HepG2 (cell line): ENCODE data around the gene NADK2. TPM values are rescaled to one million over a fixed set of nuclear protein-coding genes. Genes with fewer than 3 reads are reported as not detected.

Experiments
- HDAC1 ChIP-seq: sonication (generic); formaldehyde crosslinking; IDR thresholded peaks from 2 replicates; pipeline ENCODE4 v1.5.1; 2020; ENCODE audit warnings: mild to moderate bottlenecking, missing genetic modification reagents
- MED13 ChIP-seq: sonication (generic); formaldehyde crosslinking; IDR thresholded peaks from 2 replicates; pipeline ENCODE4 v1.5.0; 2020; ENCODE audit warnings: missing genetic modification reagents
- MLLT10 ChIP-seq: sonication (generic); formaldehyde crosslinking; IDR thresholded peaks from 2 replicates; pipeline ENCODE4 v1.4.0; 2020; ENCODE audit warnings: missing genetic modification reagents
- NCOA2 ChIP-seq: sonication (generic); formaldehyde crosslinking; IDR thresholded peaks from 2 replicates; pipeline ENCODE4 v1.8.0; 2022; ENCODE audit warnings: inconsistent platforms
- PCBP2 ChIP-seq: fragments of 200-400 bp; formaldehyde crosslinking; optimal IDR thresholded peaks from 2 replicates; pipeline ENCODE3; 2018; ENCODE audit warnings: low read length, low read depth; ENCODE audit not compliant: poor library complexity, severe bottlenecking
- POLR2AphosphoS2 ChIP-seq: IDR thresholded peaks from 2 replicates; pipeline ENCODE4 v1.6.1; 2011; ENCODE audit warnings: low read depth, low read length, improper control_type of control experiment
- RAD21 ChIP-seq: fragments of 450-650 bp; formaldehyde crosslinking; IDR thresholded peaks from 2 replicates; pipeline ENCODE4 v1.5.0; 2020; ENCODE audit warnings: mild to moderate bottlenecking
- RNF2 ChIP-seq: fragments of 450-650 bp; conservative IDR thresholded peaks from 2 replicates; pipeline ENCODE4 v1.6.1; 2016; ENCODE audit warnings: low read depth
- RORA ChIP-seq: sonication (generic); formaldehyde crosslinking; IDR thresholded peaks from 2 replicates; pipeline ENCODE4 v1.5.0; 2020; ENCODE audit warnings: mild to moderate bottlenecking, missing genetic modification reagents, moderate library complexity
- SIN3B ChIP-seq: fragments of 150-350 bp; IDR thresholded peaks from 2 replicates; pipeline ENCODE4 v1.6.1; 2014; ENCODE audit warnings: low read length
- SOX6 ChIP-seq, 2 experiments: fragments of 450-650 bp in 1 of 2; sonication (generic) in 1 of 2; formaldehyde crosslinking in 1 of 2; IDR thresholded peaks; 2 replicates each; pipeline versions ENCODE4 v1.4.0 to v1.6.1; 2017 to 2020; ENCODE audit warnings: antibody characterized with exemption in 1 of 2, mild to moderate bottlenecking in 1 of 2, missing genetic modification reagents in 1 of 2
- ZFAT ChIP-seq: sonication (generic); formaldehyde crosslinking; conservative IDR thresholded peaks from 2 replicates; pipeline ENCODE4 v1.8.1; 2023; ENCODE audit warnings: missing genetic modification reagents, inconsistent platforms
- ZNF20 ChIP-seq: sonication (generic); formaldehyde crosslinking; IDR thresholded peaks from 2 replicates; pipeline ENCODE4 v1.4.0; 2020; ENCODE audit warnings: mild to moderate bottlenecking, moderate library complexity, missing genetic modification reagents
- ZNF224 ChIP-seq: sonication (generic); formaldehyde crosslinking; IDR thresholded peaks from 2 replicates; pipeline ENCODE4 v1.5.0; 2020; ENCODE audit warnings: mild to moderate bottlenecking, missing genetic modification reagents
- ZNF326 ChIP-seq: sonication (generic); formaldehyde crosslinking; IDR thresholded peaks from 2 replicates; pipeline ENCODE4 v1.4.0; 2020; ENCODE audit warnings: missing genetic modification reagents, borderline replicate concordance
- ZNF776 ChIP-seq: sonication (generic); formaldehyde crosslinking; IDR thresholded peaks from 2 replicates; pipeline ENCODE4 v1.4.0; 2020; ENCODE audit warnings: mild to moderate bottlenecking, missing genetic modification reagents
- polyA plus RNA-seq, 8 experiments: library from polyadenylated mRNA; depleted of rRNA in 3 of 8; stranded (reverse) in 7 of 8; unstranded in 1 of 8; fragments of >200 nt; fragmentation: Illumina TruSeq in 4 of 8; extraction: Trizol in 4 of 8; gene quantifications; 2 replicates each; pipeline versions ENCODE4 v1.2.1 to v1.2.3, GENCODE V29; 2011 to 2016; ENCODE audit warnings: low read depth in 4 of 8, missing spikeins in 1 of 8, mixed read lengths in 1 of 8; ENCODE audit not compliant: insufficient read depth in 1 of 8
- total RNA-seq, 5 experiments: library from RNA; depleted of rRNA; stranded (reverse); fragments of >200 nt; fragmentation: Illumina TruSeq; extraction: Trizol; gene quantifications; 2 replicates each; pipeline ENCODE4 v1.2.3, GENCODE V29; 2016; ENCODE audit warnings: low read depth in 1 of 5
- TF ChIP-seq, protein P1 (sequence below): sonication (generic); formaldehyde crosslinking; IDR thresholded peaks from 2 replicates; pipeline ENCODE4 v1.8.0; 2022; ENCODE audit warnings: mild to moderate bottlenecking, missing genetic modification reagents, moderate library complexity
- TF ChIP-seq, protein P2 (sequence below): sonication (generic); IDR thresholded peaks from 2 replicates; pipeline ENCODE4 v1.6.1; 2016; ENCODE audit warnings: low read depth, borderline replicate concordance
- TF ChIP-seq, protein P3 (sequence below): IDR thresholded peaks from 2 replicates; pipeline ENCODE4 v1.6.1; 2016; ENCODE audit warnings: missing compliant biosample characterization, missing genetic modification reagents, borderline replicate concordance

NADK2 gene
- total and polyA plus RNA-seq, 2 of the 13 experiments (the other 11 are each of a cell fraction or from before 2014, with no cell fraction given) = 13.9 to 71.4 TPM

DNA sequence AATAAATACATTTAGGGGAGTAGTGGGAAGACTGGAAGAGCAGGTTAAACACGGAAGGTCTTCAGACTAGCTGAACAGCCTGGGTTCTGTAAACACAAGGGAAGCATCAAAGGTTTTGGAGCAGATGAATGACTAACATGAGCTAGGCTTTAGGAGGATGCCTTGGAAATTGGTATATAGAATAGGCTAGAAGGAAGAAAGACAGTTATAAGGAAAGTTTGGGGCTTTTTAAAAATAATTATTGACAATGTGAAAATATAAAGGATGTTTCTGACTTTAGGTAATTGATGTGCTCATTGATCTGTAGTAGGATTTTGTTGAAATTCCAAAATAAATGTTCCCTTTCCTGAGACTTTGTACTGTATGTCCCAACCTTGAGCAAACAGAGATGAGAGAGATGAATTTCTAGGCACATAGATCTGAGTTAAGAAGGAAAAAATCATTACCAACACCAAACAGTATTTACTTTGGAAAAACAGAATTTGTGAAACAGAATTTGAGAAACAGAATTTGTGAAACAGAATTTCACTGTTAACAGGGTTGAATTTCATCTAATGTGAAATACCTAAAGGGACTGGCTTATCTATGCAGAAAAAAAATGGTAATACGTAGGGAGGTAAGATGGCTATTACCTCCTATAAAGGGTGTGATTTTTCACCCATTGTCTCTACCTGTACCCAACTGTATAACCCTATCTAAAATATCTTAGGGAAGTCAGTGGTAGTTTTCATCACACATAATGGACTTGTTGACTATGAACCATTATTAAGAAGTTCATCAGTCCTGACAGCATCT lies 61.0 kb downstream of the NADK2 start (continued):
- TF ChIP-seq, protein P1, sequence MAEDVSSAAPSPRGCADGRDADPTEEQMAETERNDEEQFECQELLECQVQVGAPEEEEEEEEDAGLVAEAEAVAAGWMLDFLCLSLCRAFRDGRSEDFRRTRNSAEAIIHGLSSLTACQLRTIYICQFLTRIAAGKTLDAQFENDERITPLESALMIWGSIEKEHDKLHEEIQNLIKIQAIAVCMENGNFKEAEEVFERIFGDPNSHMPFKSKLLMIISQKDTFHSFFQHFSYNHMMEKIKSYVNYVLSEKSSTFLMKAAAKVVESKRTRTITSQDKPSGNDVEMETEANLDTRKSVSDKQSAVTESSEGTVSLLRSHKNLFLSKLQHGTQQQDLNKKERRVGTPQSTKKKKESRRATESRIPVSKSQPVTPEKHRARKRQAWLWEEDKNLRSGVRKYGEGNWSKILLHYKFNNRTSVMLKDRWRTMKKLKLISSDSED = no peak
- TF ChIP-seq HDAC1 (CRISPR knock-in tag) (peak; percentile 87), ZNF20 (CRISPR knock-in tag) (no peak), ZNF776 (no peak), SIN3B (no peak), MLLT10 (CRISPR knock-in tag) (no peak), MED13 (peak; percentile 77; the same call in 1 of the 2 replicates), ZNF326 (CRISPR knock-in tag) (no peak), RORA (CRISPR knock-in tag) (no peak), ZFAT (CRISPR knock-in tag) (no peak), RNF2 (no peak), RAD21 (CRISPR knock-in tag) (no peak), SOX6 (IDR thresholded peaks at IDR 0.05) (no peak), SOX6 (CRISPR knock-in tag; IDR thresholded peaks at IDR 0.05) (peak; percentile 83), POLR2AphosphoS2 (no peak), ZNF224 (CRISPR knock-in tag) (no peak), PCBP2 (no peak), NCOA2 (CRISPR knock-in tag) (peak; percentile 97)
- TF ChIP-seq, protein P2, sequence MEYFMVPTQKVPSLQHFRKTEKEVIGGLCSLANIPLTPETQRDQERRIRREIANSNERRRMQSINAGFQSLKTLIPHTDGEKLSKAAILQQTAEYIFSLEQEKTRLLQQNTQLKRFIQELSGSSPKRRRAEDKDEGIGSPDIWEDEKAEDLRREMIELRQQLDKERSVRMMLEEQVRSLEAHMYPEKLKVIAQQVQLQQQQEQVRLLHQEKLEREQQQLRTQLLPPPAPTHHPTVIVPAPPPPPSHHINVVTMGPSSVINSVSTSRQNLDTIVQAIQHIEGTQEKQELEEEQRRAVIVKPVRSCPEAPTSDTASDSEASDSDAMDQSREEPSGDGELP = peak; percentile 30; the same call in 1 of the 2 replicates
- TF ChIP-seq, protein P3, sequence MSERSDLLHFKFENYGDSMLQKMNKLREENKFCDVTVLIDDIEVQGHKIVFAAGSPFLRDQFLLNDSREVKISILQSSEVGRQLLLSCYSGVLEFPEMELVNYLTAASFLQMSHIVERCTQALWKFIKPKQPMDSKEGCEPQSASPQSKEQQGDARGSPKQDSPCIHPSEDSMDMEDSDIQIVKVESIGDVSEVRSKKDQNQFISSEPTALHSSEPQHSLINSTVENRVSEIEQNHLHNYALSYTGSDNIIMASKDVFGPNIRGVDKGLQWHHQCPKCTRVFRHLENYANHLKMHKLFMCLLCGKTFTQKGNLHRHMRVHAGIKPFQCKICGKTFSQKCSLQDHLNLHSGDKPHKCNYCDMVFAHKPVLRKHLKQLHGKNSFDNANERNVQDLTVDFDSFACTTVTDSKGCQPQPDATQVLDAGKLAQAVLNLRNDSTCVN (CRISPR knock-in tag) = no peak
